ENCODE results near the gene NEK3.
"Not testable (repeated sequence)": the region's sequence is repeated elsewhere in the genome, so short reads cannot be mapped to it uniquely, and the experiment has no call there.

Gene NEK3

GRCh38 chr13:52112591-52112990 lies 46.8 kb downstream of the NEK3 start:
- no peak for DNase-seq

DNA sequence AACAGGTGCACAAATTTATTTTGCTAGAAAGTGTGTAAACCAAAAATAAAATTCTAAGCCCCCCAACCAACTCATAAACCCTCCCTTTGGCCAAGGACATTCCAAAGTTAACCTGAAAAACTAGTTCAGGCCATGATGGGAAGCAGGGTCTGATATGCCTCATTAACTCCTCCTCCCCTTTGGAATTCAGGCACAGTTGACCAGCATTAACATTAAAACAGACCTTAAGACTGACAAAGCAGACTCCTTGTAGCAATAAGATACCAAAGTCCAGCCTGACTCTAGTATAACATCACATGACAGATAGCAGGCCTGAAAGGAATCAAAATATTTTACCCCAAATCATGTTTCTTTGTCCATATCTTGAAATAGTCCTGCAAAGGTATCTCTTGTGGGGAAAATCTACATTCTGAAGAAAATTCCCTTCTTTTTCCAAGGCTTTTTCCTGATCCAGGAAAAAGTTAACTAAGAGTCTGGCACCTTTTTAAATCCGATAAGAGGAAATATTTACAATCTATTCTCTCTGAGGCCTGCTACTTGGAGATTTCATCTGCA lies 50.2 kb downstream of the NEK3 start:
- no peak for DNase-seq

GRCh38 chr13:52105841-52106240 lies 53.6 kb downstream of the NEK3 start:
- no peak for DNase-seq

DNA sequence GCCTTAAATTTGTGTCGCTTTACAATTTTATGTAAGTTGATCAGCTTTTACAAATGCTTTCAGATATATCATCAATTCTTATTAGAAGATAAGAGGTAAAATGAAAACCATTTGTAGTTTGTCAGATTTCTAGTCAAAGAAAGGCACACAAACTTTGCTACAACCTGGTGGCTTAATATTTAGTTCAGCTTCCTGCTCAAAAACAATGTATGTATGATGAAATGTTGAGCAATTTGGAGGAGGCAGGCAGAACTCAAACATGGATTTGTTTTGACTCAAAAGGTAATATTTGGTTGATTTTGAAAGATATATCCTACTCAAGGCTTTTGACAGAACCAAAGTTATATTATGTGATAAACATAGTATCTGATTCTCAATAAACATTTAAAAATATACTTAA lies 54.8 kb downstream of the NEK3 start:
- no peak for DNase-seq

DNA sequence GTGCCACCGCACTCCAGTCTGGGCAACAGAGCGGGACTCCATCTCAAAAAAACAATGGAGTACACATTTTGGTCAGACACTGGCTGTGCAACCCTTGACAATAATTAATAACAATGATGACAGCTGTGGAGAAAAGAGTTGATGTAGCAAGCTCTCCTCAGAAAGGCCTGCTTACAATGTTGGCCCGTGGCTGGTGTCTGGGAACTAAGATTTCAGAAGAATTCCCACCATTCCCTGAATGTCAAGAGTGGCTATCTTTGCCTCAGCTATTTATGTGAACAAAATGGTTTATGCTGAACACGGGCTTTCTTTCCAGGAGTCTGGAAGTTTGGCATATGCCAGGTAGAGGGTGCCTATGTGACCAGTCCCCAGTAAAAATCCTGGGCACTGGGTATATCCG lies 56.0 kb downstream of the NEK3 start:
- no peak for DNase-seq

- DNase-seq = not testable (repeated sequence)
Observed at GRCh38 chr13:52102423-52102822, 57.0 kb downstream of the NEK3 start.

GRCh38 chr13:52097197-52097596 lies 62.2 kb downstream of the NEK3 start:
- no peak for DNase-seq

DNA sequence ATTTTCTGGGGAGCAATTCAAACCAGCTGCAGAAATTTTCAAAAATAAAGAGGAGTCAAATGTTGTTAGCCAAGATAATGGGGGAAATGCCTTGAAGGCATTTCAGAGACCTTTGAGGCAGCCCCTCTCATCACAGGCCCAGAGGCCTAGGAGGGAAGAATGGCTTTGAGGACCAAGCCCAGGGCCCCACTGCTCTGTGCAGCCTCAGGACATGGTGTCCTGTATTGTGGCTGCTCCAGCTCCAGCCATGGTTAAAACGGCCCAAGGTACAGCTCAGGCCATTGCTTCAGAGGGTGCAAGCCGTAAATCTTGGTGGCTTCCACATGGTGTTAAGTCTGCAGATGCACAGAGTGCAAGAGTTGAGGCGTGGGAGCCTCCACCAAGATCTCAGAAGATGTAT lies 62.6 kb downstream of the NEK3 start:
- DNase-seq = no peak

DNA sequence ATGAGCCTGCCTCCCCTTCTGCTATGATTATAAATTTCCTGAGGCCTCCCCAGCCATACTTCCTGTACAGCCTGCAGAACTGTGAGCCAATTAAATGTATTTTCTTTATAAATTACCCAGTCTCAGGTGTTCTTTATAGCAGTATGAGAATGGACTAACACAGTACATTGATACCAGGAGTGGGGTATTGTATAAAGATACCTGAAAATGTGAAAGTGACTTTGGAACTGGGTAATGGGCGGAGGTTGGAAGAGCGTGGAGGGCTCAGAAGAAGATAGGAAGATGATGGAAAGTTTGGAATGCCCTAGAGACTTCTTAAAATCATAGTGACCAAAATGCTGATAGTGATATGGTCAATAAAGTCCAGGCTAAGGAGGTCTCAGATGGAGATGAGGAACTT lies 63.3 kb downstream of the NEK3 start:
- no peak for DNase-seq

DNA sequence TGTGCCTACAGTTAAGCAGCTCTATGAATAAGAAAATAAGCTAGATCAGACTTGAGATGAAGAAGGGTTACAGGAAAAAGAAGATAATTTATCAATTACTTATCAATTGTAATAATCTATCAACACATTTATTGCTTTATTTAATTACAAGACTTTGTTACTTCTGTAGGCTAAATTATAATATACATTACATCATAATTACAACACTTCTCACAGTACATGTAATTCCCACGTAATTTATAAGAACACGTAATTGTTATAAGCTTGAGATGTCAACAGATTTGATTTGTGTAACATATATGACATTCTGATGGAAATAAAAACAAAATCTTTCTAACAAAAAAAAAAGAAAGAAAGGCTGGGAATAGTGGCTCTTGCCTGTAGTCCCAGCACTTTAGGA lies 67.3 kb downstream of the NEK3 start:
- DNase-seq = no peak

GRCh38 chr13:52091473-52091872 lies 67.9 kb downstream of the NEK3 start:
- no peak for DNase-seq

- no peak for DNase-seq
Observed at GRCh38 chr13:52085421-52085820, 74.0 kb downstream of the NEK3 start.

DNA sequence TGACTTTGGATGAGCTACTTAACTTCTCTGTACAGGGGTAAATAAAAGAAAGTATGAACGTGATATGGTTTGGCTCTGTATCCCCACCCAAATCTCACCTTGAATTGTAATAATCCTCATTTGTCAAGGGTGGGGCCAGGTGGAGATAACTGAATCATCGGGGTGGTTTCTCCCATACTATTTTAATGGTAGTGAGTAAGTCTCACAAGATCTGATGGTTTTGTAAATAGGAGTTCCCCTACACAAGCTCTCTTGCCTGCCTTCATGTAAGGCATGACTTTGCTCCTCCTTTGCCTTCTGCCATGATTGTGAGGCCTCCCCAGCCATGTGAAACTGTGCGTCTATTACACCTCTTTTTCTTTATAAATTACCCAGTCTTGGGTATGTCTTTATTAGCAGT lies 74.4 kb downstream of the NEK3 start:
- DNase-seq = not testable (repeated sequence)

All from SHP77 (cell line).